HepG2 (cell line): Measurements from ENCODE around the gene ACSF3. TPM values are rescaled to one million over a fixed set of nuclear protein-coding genes. Genes with fewer than 3 reads are reported as not detected.

ENCODE experiments used
- CBFB ChIP-seq: sonication (generic); formaldehyde crosslinking; IDR thresholded peaks from 2 replicates; pipeline ENCODE4 v1.4.0; 2020; ENCODE audit warnings: missing genetic modification reagents
- RXRB ChIP-seq: IDR thresholded peaks from 2 replicates; pipeline ENCODE4 v1.6.1; 2016; ENCODE audit warnings: borderline replicate concordance, missing genetic modification reagents, missing compliant biosample characterization
- TFDP2 ChIP-seq: sonication (generic); formaldehyde crosslinking; IDR thresholded peaks from 2 replicates; pipeline ENCODE4 v1.4.0; 2020; ENCODE audit warnings: missing genetic modification reagents
- ZNF550 ChIP-seq: sonication (generic); formaldehyde crosslinking; IDR thresholded peaks from 2 replicates; pipeline ENCODE4 v1.4.0; 2020; ENCODE audit warnings: mild to moderate bottlenecking, missing genetic modification reagents, borderline replicate concordance
- polyA plus RNA-seq, 8 experiments: library from polyadenylated mRNA; depleted of rRNA in 3 of 8; stranded (reverse) in 7 of 8; unstranded in 1 of 8; fragments of >200 nt; fragmentation: Illumina TruSeq in 4 of 8; extraction: Trizol in 4 of 8; gene quantifications; 2 replicates each; pipeline versions ENCODE4 v1.2.1 to v1.2.3, GENCODE V29; 2011 to 2016; ENCODE audit warnings: low read depth in 4 of 8, missing spikeins in 1 of 8, mixed read lengths in 1 of 8; ENCODE audit not compliant: insufficient read depth in 1 of 8
- total RNA-seq, 5 experiments: library from RNA; depleted of rRNA; stranded (reverse); fragments of >200 nt; fragmentation: Illumina TruSeq; extraction: Trizol; gene quantifications; 2 replicates each; pipeline ENCODE4 v1.2.3, GENCODE V29; 2016; ENCODE audit warnings: low read depth in 1 of 5
- TF ChIP-seq, protein P1 (sequence below): sonication (generic); formaldehyde crosslinking; IDR thresholded peaks from 2 replicates; pipeline ENCODE4 v1.4.0; 2020; ENCODE audit warnings: mild to moderate bottlenecking, missing genetic modification reagents
- TF ChIP-seq, protein P2 (sequence below): sonication (generic); formaldehyde crosslinking; IDR thresholded peaks from 2 replicates; pipeline ENCODE4 v1.4.0; 2020; ENCODE audit warnings: mild to moderate bottlenecking, missing genetic modification reagents, borderline replicate concordance

ACSF3 gene
- total and polyA plus RNA-seq, 2 of the 13 experiments (the other 11 are each of a cell fraction or from before 2014, with no cell fraction given) = 14.9 to 30.6 TPM

GRCh38 chr16:89134269-89134668 lies 40.6 kb downstream of the ACSF3 start (continued):
- TF ChIP-seq ZNF550 (no peak), TFDP2 (no peak), CBFB (CRISPR knock-in tag) (no peak), RXRB (CRISPR knock-in tag) (no peak)
- TF ChIP-seq, protein P1, sequence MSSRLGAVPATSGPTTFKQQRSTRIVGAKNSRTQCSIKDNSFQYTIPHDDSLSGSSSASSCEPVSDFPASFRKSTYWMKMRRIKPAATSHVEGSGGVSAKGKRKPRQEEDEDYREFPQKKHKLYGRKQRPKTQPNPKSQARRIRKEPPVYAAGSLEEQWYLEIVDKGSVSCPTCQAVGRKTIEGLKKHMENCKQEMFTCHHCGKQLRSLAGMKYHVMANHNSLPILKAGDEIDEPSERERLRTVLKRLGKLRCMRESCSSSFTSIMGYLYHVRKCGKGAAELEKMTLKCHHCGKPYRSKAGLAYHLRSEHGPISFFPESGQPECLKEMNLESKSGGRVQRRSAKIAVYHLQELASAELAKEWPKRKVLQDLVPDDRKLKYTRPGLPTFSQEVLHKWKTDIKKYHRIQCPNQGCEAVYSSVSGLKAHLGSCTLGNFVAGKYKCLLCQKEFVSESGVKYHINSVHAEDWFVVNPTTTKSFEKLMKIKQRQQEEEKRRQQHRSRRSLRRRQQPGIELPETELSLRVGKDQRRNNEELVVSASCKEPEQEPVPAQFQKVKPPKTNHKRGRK (CRISPR knock-in tag) = no peak
- TF ChIP-seq, protein P2, sequence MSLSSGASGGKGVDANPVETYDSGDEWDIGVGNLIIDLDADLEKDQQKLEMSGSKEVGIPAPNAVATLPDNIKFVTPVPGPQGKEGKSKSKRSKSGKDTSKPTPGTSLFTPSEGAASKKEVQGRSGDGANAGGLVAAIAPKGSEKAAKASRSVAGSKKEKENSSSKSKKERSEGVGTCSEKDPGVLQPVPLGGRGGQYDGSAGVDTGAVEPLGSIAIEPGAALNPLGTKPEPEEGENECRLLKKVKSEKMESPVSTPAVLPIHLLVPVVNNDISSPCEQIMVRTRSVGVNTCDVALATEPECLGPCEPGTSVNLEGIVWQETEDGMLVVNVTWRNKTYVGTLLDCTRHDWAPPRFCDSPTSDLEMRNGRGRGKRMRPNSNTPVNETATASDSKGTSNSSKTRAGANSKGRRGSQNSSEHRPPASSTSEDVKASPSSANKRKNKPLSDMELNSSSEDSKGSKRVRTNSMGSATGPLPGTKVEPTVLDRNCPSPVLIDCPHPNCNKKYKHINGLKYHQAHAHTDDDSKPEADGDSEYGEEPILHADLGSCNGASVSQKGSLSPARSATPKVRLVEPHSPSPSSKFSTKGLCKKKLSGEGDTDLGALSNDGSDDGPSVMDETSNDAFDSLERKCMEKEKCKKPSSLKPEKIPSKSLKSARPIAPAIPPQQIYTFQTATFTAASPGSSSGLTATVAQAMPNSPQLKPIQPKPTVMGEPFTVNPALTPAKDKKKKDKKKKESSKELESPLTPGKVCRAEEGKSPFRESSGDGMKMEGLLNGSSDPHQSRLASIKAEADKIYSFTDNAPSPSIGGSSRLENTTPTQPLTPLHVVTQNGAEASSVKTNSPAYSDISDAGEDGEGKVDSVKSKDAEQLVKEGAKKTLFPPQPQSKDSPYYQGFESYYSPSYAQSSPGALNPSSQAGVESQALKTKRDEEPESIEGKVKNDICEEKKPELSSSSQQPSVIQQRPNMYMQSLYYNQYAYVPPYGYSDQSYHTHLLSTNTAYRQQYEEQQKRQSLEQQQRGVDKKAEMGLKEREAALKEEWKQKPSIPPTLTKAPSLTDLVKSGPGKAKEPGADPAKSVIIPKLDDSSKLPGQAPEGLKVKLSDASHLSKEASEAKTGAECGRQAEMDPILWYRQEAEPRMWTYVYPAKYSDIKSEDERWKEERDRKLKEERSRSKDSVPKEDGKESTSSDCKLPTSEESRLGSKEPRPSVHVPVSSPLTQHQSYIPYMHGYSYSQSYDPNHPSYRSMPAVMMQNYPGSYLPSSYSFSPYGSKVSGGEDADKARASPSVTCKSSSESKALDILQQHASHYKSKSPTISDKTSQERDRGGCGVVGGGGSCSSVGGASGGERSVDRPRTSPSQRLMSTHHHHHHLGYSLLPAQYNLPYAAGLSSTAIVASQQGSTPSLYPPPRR (CRISPR knock-in tag) = no peak
